GM23338 (cell line): ENCODE data around the gene STARD3. TPM values are rescaled to one million over a fixed set of nuclear protein-coding genes. Genes with fewer than 3 reads are reported as not detected.

Source experiments
- ATAC-seq: fragments of 200-7000 bp; cut with Tn5 transposase; 3 replicates; pipeline ENCODE4 v1.9.1; 2020
- DNase-seq: peaks from one replicate; pipeline ENCODE4 v3.0.0-alpha.2; 2015; ENCODE audit warnings: low spot score
- H2AFZ ChIP-seq: fragments of 200-600 bp; sonication (generic); 2 replicates; pipeline ENCODE4 v1.8.0; 2016; ENCODE audit warnings: antibody characterized with exemption, mild to moderate bottlenecking, moderate library complexity
- H3F3A ChIP-seq: fragments of 200-600 bp; sonication (generic); replicated peaks from 2 replicates; pipeline ENCODE4 v1.8.0; 2017; ENCODE audit warnings: antibody characterized with exemption, mixed run types, low read depth
- H3K27ac ChIP-seq: fragments of 200-600 bp; sonication (generic); 2 replicates; pipeline ENCODE4 v1.6.1; 2016; ENCODE audit warnings: low read depth
- H3K27me3 ChIP-seq: fragments of 200-600 bp; sonication (generic); 2 replicates; pipeline ENCODE4 v1.8.0; 2016; ENCODE audit warnings: mild to moderate bottlenecking, mixed run types, moderate library complexity; ENCODE audit not compliant: insufficient read depth
- H3K36me3 ChIP-seq: fragments of 200-600 bp; sonication (generic); 2 replicates; pipeline ENCODE4 v1.8.0; 2016; ENCODE audit warnings: mild to moderate bottlenecking; ENCODE audit not compliant: insufficient read depth
- H3K4me1 ChIP-seq: fragments of 200-600 bp; sonication (generic); 2 replicates; pipeline ENCODE4 v1.8.0; 2016; ENCODE audit warnings: mild to moderate bottlenecking, moderate library complexity; ENCODE audit not compliant: insufficient read depth
- H3K4me2 ChIP-seq: fragments of 200-600 bp; sonication (generic); 2 replicates; pipeline ENCODE4 v1.7.1; 2017; ENCODE audit warnings: mixed run types
- H3K4me3 ChIP-seq: fragments of 200-600 bp; sonication (generic); 2 replicates; pipeline ENCODE4 v1.6.1; 2016; ENCODE audit warnings: mixed run types
- H3K79me2 ChIP-seq: fragments of 200-600 bp; sonication (generic); replicated peaks from 2 replicates; pipeline ENCODE4 v1.8.0; 2017; ENCODE audit warnings: mild to moderate bottlenecking; ENCODE audit not compliant: insufficient read depth
- H3K9me2 ChIP-seq: fragments of 200-600 bp; sonication (generic); 2 replicates; pipeline ENCODE4 v1.8.0; 2017; ENCODE audit not compliant: insufficient read depth
- H4K20me1 ChIP-seq: fragments of 200-600 bp; sonication (generic); replicated peaks from 2 replicates; pipeline ENCODE4 v1.8.0; 2017; ENCODE audit warnings: mild to moderate bottlenecking; ENCODE audit not compliant: insufficient read depth
- H3K27ac Mint-ChIP-seq: 2 replicates; pipeline ENCODE4 v1.8.0; 2020; ENCODE audit warnings: inconsistent platforms, mild to moderate bottlenecking, moderate library complexity, mixed read lengths
- H3K27me3 Mint-ChIP-seq: 3 replicates; pipeline ENCODE4 v1.8.0; 2022; ENCODE audit warnings: low read depth, mild to moderate bottlenecking, moderate library complexity, mixed read lengths, inconsistent platforms; ENCODE audit not compliant: insufficient read depth, poor library complexity
- H3K36me3 Mint-ChIP-seq: 3 replicates; pipeline ENCODE4 v1.8.0; 2021; ENCODE audit warnings: low read depth, mild to moderate bottlenecking, inconsistent platforms, moderate library complexity, mixed read lengths
- H3K4me1 Mint-ChIP-seq: 3 replicates; pipeline ENCODE4 v1.8.0; 2020; ENCODE audit warnings: mild to moderate bottlenecking, inconsistent platforms, mixed read lengths
- H3K4me3 Mint-ChIP-seq: 3 replicates; pipeline ENCODE4 v1.8.0; 2021; ENCODE audit warnings: moderate library complexity, mild to moderate bottlenecking, inconsistent platforms, mixed read lengths
- H3K9me3 Mint-ChIP-seq: 3 replicates; pipeline ENCODE4 v1.8.0; 2020; ENCODE audit warnings: moderate library complexity, mild to moderate bottlenecking, inconsistent platforms, mixed read lengths
- CREB1 ChIP-seq: fragments of 250-450 bp; sonication (Bioruptor Pico); IDR thresholded peaks from 2 replicates; pipeline ENCODE4 v1.5.0; 2020; ENCODE audit warnings: low read depth, mild to moderate bottlenecking, moderate library complexity
- CTCF ChIP-seq, 2 experiments: fragments of 200-600 bp in 1 of 2; sonication (generic) in 1 of 2; conservative IDR thresholded peaks; 2 replicates each; pipeline versions ENCODE4 v1.5.1 to v1.6.1; 2016 to 2017; ENCODE audit warnings: antibody characterized with exemption in 2 of 2, low read depth in 2 of 2, mild to moderate bottlenecking in 2 of 2, moderate library complexity in 1 of 2
- EZH2 ChIP-seq: fragments of 200-600 bp; sonication (generic); IDR thresholded peaks from one replicate; pipeline ENCODE4 v1.8.0; 2017; ENCODE audit warnings: antibody characterized with exemption, mild to moderate bottlenecking, low read depth; ENCODE audit not compliant: unreplicated experiment
- EZH2phosphoT487 ChIP-seq: fragments of 200-600 bp; sonication (generic); IDR thresholded peaks from one replicate; pipeline ENCODE4 v1.8.1; 2018; ENCODE audit warnings: antibody characterized with exemption; ENCODE audit not compliant: unreplicated experiment
- JUNB ChIP-seq: IDR thresholded peaks from one replicate; pipeline ENCODE4 v1.6.1; 2016; ENCODE audit warnings: antibody characterized with exemption; ENCODE audit not compliant: unreplicated experiment
- NANOG ChIP-seq: IDR thresholded peaks from 2 replicates; pipeline ENCODE4 v1.6.1; 2016; ENCODE audit warnings: antibody characterized with exemption, borderline replicate concordance
- POLR2AphosphoS5 ChIP-seq: IDR thresholded peaks from 2 replicates; pipeline ENCODE4 v1.6.1; 2016; ENCODE audit warnings: antibody characterized with exemption, low read depth
- STAT1 ChIP-seq: IDR thresholded peaks from one replicate; pipeline ENCODE4 v1.6.1; 2016; ENCODE audit warnings: antibody characterized with exemption; ENCODE audit not compliant: unreplicated experiment
- ZNF114 ChIP-seq: fragments of 250-450 bp; sonication (Bioruptor Pico); IDR thresholded peaks from 2 replicates; pipeline ENCODE4 v1.5.0; 2020; ENCODE audit warnings: mild to moderate bottlenecking, moderate library complexity
- ZNF331 ChIP-seq: fragments of 250-450 bp; sonication (Bioruptor Pico); IDR thresholded peaks from 2 replicates; pipeline ENCODE4 v1.5.0; 2020; ENCODE audit warnings: low read depth, mild to moderate bottlenecking, moderate library complexity
- ZNF462 ChIP-seq: fragments of 250-450 bp; sonication (Bioruptor Pico); IDR thresholded peaks from 2 replicates; pipeline ENCODE4 v1.5.0; 2020; ENCODE audit warnings: mild to moderate bottlenecking, moderate library complexity
- polyA plus RNA-seq: library from polyadenylated mRNA; unstranded; fragments of >200 nt; fragmentation: Nextera tagmentation; extraction: Ambion mirVana; gene quantifications from 2 replicates; pipeline ENCODE4 v1.2.1, GENCODE V29; 2016
- total RNA-seq: library from RNA; depleted of rRNA; stranded (reverse); fragments of >200 nt; shearing (Covaris generic); gene quantifications from 2 replicates; pipeline ENCODE4 v1.2.3, GENCODE V29; 2014
- TF ChIP-seq, protein P1 (sequence below): IDR thresholded peaks from one replicate; pipeline ENCODE4 v1.6.1; 2018; ENCODE audit warnings: antibody characterized with exemption; ENCODE audit not compliant: unreplicated experiment

Gene STARD3
- total and polyA plus RNA-seq, 2 experiments from 2014 or later: 26.4 to 53.3 TPM

GRCh38 chr17:39647256-39647655, 10.3 kb downstream of the STARD3 start (continued):
- TF ChIP-seq ZNF462 (CRISPR knock-in tag) (no peak), JUNB (no peak)

- H3K79me2 ChIP-seq: peaks cover 36% of the 10 kb centered on the region
- DNase-seq (no peak), ATAC-seq (no peak)
- H2AFZ ChIP-seq: no peak overlapping the region
- H3K4me1 ChIP-seq: peaks cover 48% of the 10 kb centered on the region
- no peaks in the 10 kb centered on the region; the same call in 2 of the 3 replicates for H3K9me3 Mint-ChIP-seq
- H3K27me3 ChIP-seq: no peaks in the 10 kb centered on the region
- H3K36me3 Mint-ChIP-seq: no peaks in the 10 kb centered on the region; the same call in 1 of the 3 replicates
- no peak overlapping the region for H3K27ac ChIP-seq
- peaks cover 8% of the 10 kb centered on the region for H4K20me1 ChIP-seq
- H3K4me1 Mint-ChIP-seq: peaks cover 58% of the 10 kb centered on the region
- H3K27me3 Mint-ChIP-seq: peaks cover 19% of the 10 kb centered on the region
- no peak overlapping the region for H3K27ac Mint-ChIP-seq
- peaks cover 17% of the 10 kb centered on the region; the same call in 1 of the 2 replicates for H3F3A ChIP-seq
- no peaks in the 10 kb centered on the region for H3K36me3 ChIP-seq
- H3K9me2 ChIP-seq: no peaks in the 10 kb centered on the region
- no peak overlapping the region for H3K4me3 Mint-ChIP-seq
- no peak overlapping the region for H3K4me2 ChIP-seq
- no peak overlapping the region for H3K4me3 ChIP-seq
- TF ChIP-seq CREB1 (CRISPR knock-in tag) (no peak), NANOG (no peak), STAT1 (no peak), JUNB (no peak), ZNF114 (no peak), EZH2phosphoT487 (no peak), ZNF331 (CRISPR knock-in tag) (no peak), POLR2AphosphoS5 (no peak), CTCF (conservative IDR thresholded peaks at IDR 0.05; ENCODE audit: low read depth in 2 of 2) (no peak), EZH2 (no peak)
- TF ChIP-seq, protein P1, sequence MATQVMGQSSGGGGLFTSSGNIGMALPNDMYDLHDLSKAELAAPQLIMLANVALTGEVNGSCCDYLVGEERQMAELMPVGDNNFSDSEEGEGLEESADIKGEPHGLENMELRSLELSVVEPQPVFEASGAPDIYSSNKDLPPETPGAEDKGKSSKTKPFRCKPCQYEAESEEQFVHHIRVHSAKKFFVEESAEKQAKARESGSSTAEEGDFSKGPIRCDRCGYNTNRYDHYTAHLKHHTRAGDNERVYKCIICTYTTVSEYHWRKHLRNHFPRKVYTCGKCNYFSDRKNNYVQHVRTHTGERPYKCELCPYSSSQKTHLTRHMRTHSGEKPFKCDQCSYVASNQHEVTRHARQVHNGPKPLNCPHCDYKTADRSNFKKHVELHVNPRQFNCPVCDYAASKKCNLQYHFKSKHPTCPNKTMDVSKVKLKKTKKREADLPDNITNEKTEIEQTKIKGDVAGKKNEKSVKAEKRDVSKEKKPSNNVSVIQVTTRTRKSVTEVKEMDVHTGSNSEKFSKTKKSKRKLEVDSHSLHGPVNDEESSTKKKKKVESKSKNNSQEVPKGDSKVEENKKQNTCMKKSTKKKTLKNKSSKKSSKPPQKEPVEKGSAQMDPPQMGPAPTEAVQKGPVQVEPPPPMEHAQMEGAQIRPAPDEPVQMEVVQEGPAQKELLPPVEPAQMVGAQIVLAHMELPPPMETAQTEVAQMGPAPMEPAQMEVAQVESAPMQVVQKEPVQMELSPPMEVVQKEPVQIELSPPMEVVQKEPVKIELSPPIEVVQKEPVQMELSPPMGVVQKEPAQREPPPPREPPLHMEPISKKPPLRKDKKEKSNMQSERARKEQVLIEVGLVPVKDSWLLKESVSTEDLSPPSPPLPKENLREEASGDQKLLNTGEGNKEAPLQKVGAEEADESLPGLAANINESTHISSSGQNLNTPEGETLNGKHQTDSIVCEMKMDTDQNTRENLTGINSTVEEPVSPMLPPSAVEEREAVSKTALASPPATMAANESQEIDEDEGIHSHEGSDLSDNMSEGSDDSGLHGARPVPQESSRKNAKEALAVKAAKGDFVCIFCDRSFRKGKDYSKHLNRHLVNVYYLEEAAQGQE: no peak
These were observed 11.8 kb downstream of the STARD3 start for GRCh38 chr17:39648616-39649366.
